Hair follicle dermal papilla cell (primary cell): Measurements from ENCODE around the gene AATF. TPM values are rescaled to one million over a fixed set of nuclear protein-coding genes. Genes with fewer than 3 reads are reported as not detected.

Experiments
- small RNA-seq: library from RNA; depleted of rRNA; stranded (forward); fragments of <200 nt; gene quantifications from one replicate; pipeline ENCODE3, GENCODE V24; 2012
- total RNA-seq: library from RNA; depleted of rRNA; stranded (reverse); fragments of >200 nt; gene quantifications from 2 replicates; pipeline ENCODE4 v1.2.3, GENCODE V29; 2012

The AATF gene
- total RNA-seq = 22.3 and 23.0 TPM in 2 replicates

GRCh38 chr17:36948717-36949460, at the start of gene AATF:
Gene AATF, plus strand, starts transcription at chr17:36948954. Its CDS starts 172 bp downstream, at chr17:36949126.

GRCh38 chr17:36937001-36937958, 11.5 kb upstream of the AATF start, which contains the start of gene LHX1:
Gene LHX1, plus strand, starts transcription at chr17:36937475. Its CDS starts 723 bp downstream, at chr17:36938198.

Small RNA genes within 50 kb of the gene (small RNA-seq; reads per million reads assigned to genes)
- gene AC243773.2 = not detected
- not detected for gene MIR2909

Other genes starting within 250 kb of the AATF start
- gene LHX1, start 11.5 kb upstream of the AATF start, total RNA-seq = not detected in 2 replicates